Measurements from ENCODE around the gene TACC3. TPM values are rescaled to one million over a fixed set of nuclear protein-coding genes. Genes with fewer than 3 reads are reported as not detected.
A peak's percentile ranks its signal among the peaks of the same experiment; 100 is the strongest.

The TACC3 gene
- total RNA-seq, 1 experiment from 2014 or later: 156 TPM

GRCh38 chr4:1717129-1718094 lies 3.9 kb upstream of the TACC3 start:
- peak overlapping the region in 1 of 2 experiments; percentile 61; a peak in 2 of 5 replicates for H3K4me3 Mint-ChIP-seq
- H3K56ac ChIP-seq (ENCODE audit: insufficient read length, low read depth, low read length): no peak overlapping the region
- H2BK120ac ChIP-seq (ENCODE audit: low read depth, low read length, poor library complexity, severe bottlenecking): no peak overlapping the region
- WGBS (ENCODE audit: extremely low coverage, insufficient read length, low lambda C conversion rate): no CpG with 5 or more reads among the region's 32 CpGs
- H2AK5ac ChIP-seq (ENCODE audit: insufficient read length, low read length): no peak overlapping the region
- H3K9me3 Mint-ChIP-seq: no peaks in the 10 kb centered on the region
- peak; percentile 23 for DNase-seq
- no peak overlapping the region for H2BK15ac ChIP-seq (ENCODE audit: low read depth, low read length)
- peaks cover 21 to 32% of the 10 kb centered on the region in 2 experiments for H3K4me1 Mint-ChIP-seq
- H4K20me1 ChIP-seq (ENCODE audit: control insufficient read depth, insufficient read depth, insufficient read length): no peaks in the 10 kb centered on the region
- H3K27me3 ChIP-seq (ENCODE audit: insufficient read depth, low read length): no peaks in the 10 kb centered on the region
- H3K4me1 ChIP-seq (ENCODE audit: insufficient read depth, low read length): no peaks in the 10 kb centered on the region
- H3K36me3 Mint-ChIP-seq (ENCODE audit: insufficient read depth in 1 of 3, low read depth in 3 of 3): peaks cover 3 to 21% (median 19%) of the 10 kb centered on the region in 3 experiments; a peak in 6 of 7 replicates
- no peak overlapping the region for H2BK5ac ChIP-seq (ENCODE audit: insufficient read length, low read length)
- H3K9ac ChIP-seq (ENCODE audit: extremely low read depth, insufficient read length, low read length): no peak overlapping the region
- peaks cover 7% of the 10 kb centered on the region; the same call in 1 of the 2 replicates for H3K79me2 ChIP-seq (ENCODE audit: insufficient read depth, low read length)
- no peak overlapping the region for H3K23ac ChIP-seq (ENCODE audit: insufficient read length, low read depth, low read length)
- no peak overlapping the region for H3K27ac ChIP-seq (ENCODE audit: insufficient read length, low read depth, low read length)
- H4K5ac ChIP-seq (ENCODE audit: insufficient read length, low read depth, low read length): no peak overlapping the region
- peaks cover 20% of the 10 kb centered on the region for H3K23me2 ChIP-seq (ENCODE audit: insufficient read length, low read depth, low read length, poor library complexity, severe bottlenecking)
- H3K9me3 ChIP-seq (ENCODE audit: control insufficient read depth, low read depth, low read length): no peaks in the 10 kb centered on the region
- H3K4me2 ChIP-seq (ENCODE audit: insufficient read depth, insufficient read length, low read length): no peak overlapping the region
- no peak overlapping the region for H4K8ac ChIP-seq (replicated peaks; ENCODE audit: insufficient read length, low read depth, low read length)
- no peak overlapping the region for H3K18ac ChIP-seq (ENCODE audit: insufficient read length, low read depth, low read length)
- no peak overlapping the region for H3T11ph ChIP-seq (ENCODE audit: low read length)
- no peak overlapping the region for H2BK12ac ChIP-seq (ENCODE audit: insufficient read length, low read depth, low read length)
- H2BK20ac ChIP-seq (ENCODE audit: low read depth, low read length, poor library complexity, severe bottlenecking): no peak overlapping the region
- H4K91ac ChIP-seq (ENCODE audit: insufficient read length, low read depth, low read length): no peak overlapping the region
- H3K27me3 Mint-ChIP-seq (ENCODE audit: low read depth): no peaks in the 10 kb centered on the region; the same call in 1 of the 2 replicates
- TF ChIP-seq CTCF (conservative IDR thresholded peaks at IDR 0.05): no peak
- no peak overlapping the region; a peak in 1 of 7 replicates for H3K27ac Mint-ChIP-seq
- no peak overlapping the region for H3K4ac ChIP-seq (ENCODE audit: low read depth, low read length)
- H3K14ac ChIP-seq (ENCODE audit: insufficient read depth, low read length): no peak overlapping the region
- no peak overlapping the region for H2AFZ ChIP-seq (ENCODE audit: low read length)
- H3K79me1 ChIP-seq (ENCODE audit: insufficient read depth, low read depth, low read length, poor library complexity, severe bottlenecking): peaks cover 7% of the 10 kb centered on the region
